Forelimb muscle (tissue), 1 donor: Measurements from ENCODE around the gene IGSF9. TPM values are rescaled to one million over a fixed set of nuclear protein-coding genes. Genes with fewer than 3 reads are reported as not detected.

Experiments
- polyA plus RNA-seq: library from polyadenylated mRNA; unstranded; fragments of 120-200 nt; gene quantifications from one replicate; pipeline ENCODE4 v1.2.1, GENCODE V29; 2013; ENCODE audit not compliant: insufficient read length

Gene IGSF9
- polyA plus RNA-seq, 1 donor: 0.28 TPM

Other genes with a start within 250 kb of the IGSF9 start
- gene CRP, start 231.0 kb downstream of the IGSF9 start, polyA plus RNA-seq: not detected
- 7.9 TPM for gene DUSP23, start 164.7 kb downstream of the IGSF9 start, polyA plus RNA-seq
- gene FCRL6, start 143.3 kb downstream of the IGSF9 start, polyA plus RNA-seq: 0.34 TPM
- 0.47 TPM for gene SLAMF8, start 118.7 kb downstream of the IGSF9 start, polyA plus RNA-seq
- not detected for gene VSIG8, start 83.0 kb downstream of the IGSF9 start, polyA plus RNA-seq
- gene CFAP45, start 45.4 kb downstream of the IGSF9 start, polyA plus RNA-seq: 0.20 TPM
- 151 TPM for gene TAGLN2, start 20.1 kb downstream of the IGSF9 start, polyA plus RNA-seq
- not detected for gene SLAMF9, start 8.6 kb upstream of the IGSF9 start, polyA plus RNA-seq
- 5.2 TPM for gene PIGM, start 86.4 kb upstream of the IGSF9 start, polyA plus RNA-seq
- gene KCNJ10, start 124.5 kb upstream of the IGSF9 start, polyA plus RNA-seq: 0.71 TPM
- 0.10 TPM for gene KCNJ9, start 135.9 kb upstream of the IGSF9 start, polyA plus RNA-seq
- gene IGSF8, start 153.0 kb upstream of the IGSF9 start, polyA plus RNA-seq: 16.7 TPM
- 81.8 TPM for gene ATP1A2, start 170.1 kb upstream of the IGSF9 start, polyA plus RNA-seq
- 2.8 TPM for gene ATP1A4, start 206.0 kb upstream of the IGSF9 start, polyA plus RNA-seq
- gene CASQ1, start 245.0 kb upstream of the IGSF9 start, polyA plus RNA-seq: 1,211 TPM